ENCODE results near the gene PPP2R2C.

GRCh38 chr4:6297266-6297815 is 175.1 kb downstream of the PPP2R2C start:
- TF ChIP-seq SP1 (IDR thresholded peaks at IDR 0.05) (no peak), FOXA1 (IDR thresholded peaks at IDR 0.05) (no peak), LEF1 (IDR thresholded peaks at IDR 0.05; ENCODE audit: borderline replicate concordance) (no peak), FOXK2 (IDR thresholded peaks at IDR 0.05) (no peak), FOXM1 (IDR thresholded peaks at IDR 0.05; ENCODE audit: borderline replicate concordance) (no peak), NFRKB (IDR thresholded peaks at IDR 0.05) (no peak), SUZ12 (IDR thresholded peaks at IDR 0.05) (no peak)

All from HEK293T (cell line).